Epithelial cell of proximal tubule (primary cell): ENCODE results near the gene LEO1. TPM values are rescaled to one million over a fixed set of nuclear protein-coding genes. Genes with fewer than 3 reads are reported as not detected.

Experiments
- DNase-seq: peaks from one replicate; pipeline ENCODE4 v3.0.0-alpha.2; 2011; ENCODE audit warnings: low read depth
- H3K4me3 ChIP-seq: 2 replicates; pipeline ENCODE4 v1.5.1; 2011; ENCODE audit warnings: low read depth, mild to moderate bottlenecking, low read length
- CTCF ChIP-seq: conservative IDR thresholded peaks from 2 replicates; pipeline ENCODE4 v1.5.1; 2012; ENCODE audit warnings: low read depth, mild to moderate bottlenecking, low read length
- total RNA-seq: library from RNA; depleted of rRNA; stranded (reverse); fragments of >200 nt; gene quantifications from 2 replicates; pipeline ENCODE4 v1.2.3, GENCODE V29; 2015

LEO1 gene
- total RNA-seq, result 24.2 and 31.5 TPM in 2 replicates

- TF ChIP-seq CTCF, result peak; percentile 36
- H3K4me3 ChIP-seq, result peak within 1 kb of the TSS; percentile 95
- DNase-seq, result peak; percentile 89
Observed at GRCh38 chr15:51971375-51972133, at the start of gene LEO1. LEO1 (minus strand) TSS chr15:51971778; CDS start chr15:51971745, 33 bp downstream.

GRCh38 chr15:52021128-52021671 lies 49.6 kb upstream of the LEO1 start:
- H3K4me3 ChIP-seq, result peak overlapping the region; percentile 71
- TF ChIP-seq CTCF, result no peak
- DNase-seq, result no peak

- H3K4me3 ChIP-seq, result peak overlapping the region; percentile 71
- DNase-seq, result no peak
- TF ChIP-seq CTCF, result no peak
Observed at GRCh38 chr15:52020221-52021085, 48.9 kb upstream of the LEO1 start.

GRCh38 chr15:52019394-52020220 lies 48.0 kb upstream of the LEO1 start:
- TF ChIP-seq CTCF, result no peak
- H3K4me3 ChIP-seq, result peak overlapping the region; percentile 71
- no peak for DNase-seq

- no peak for DNase-seq
- no peak for TF ChIP-seq CTCF
Observed at GRCh38 chr15:52018693-52019393, 47.3 kb upstream of the LEO1 start, which contains the start of gene MAPK6. MAPK6 (plus strand) TSS chr15:52019219; CDS start chr15:52046461, 27,242 bp downstream.

GRCh38 chr15:52018244-52018643 lies 46.7 kb upstream of the LEO1 start:
- no peak for TF ChIP-seq CTCF
- no peak for DNase-seq
- H3K4me3 ChIP-seq, result peak overlapping the region; percentile 71

More at GRCh38 chr15:52018693-52019393, 47.3 kb upstream of the LEO1 start, which contains the start of gene MAPK6:
- peak within 1 kb of the TSS; percentile 71 for H3K4me3 ChIP-seq
